ENCODE data around the gene ELFN1. TPM values are rescaled to one million over a fixed set of nuclear protein-coding genes. Genes with fewer than 3 reads are reported as not detected.
A peak's percentile ranks its signal among the peaks of the same experiment; 100 is the strongest.

The ELFN1 gene
- total RNA-seq, 1 donor from 2014 or later: 0.68 TPM

GRCh38 chr7:1727812-1728570 is 57.9 kb downstream of the ELFN1 start:
- no peak for ATAC-seq

- ATAC-seq: no peak
Measured at GRCh38 chr7:1729183-1729582, 59.1 kb downstream of the ELFN1 start.

GRCh38 chr7:1729773-1730172 is 59.7 kb downstream of the ELFN1 start:
- no peak for ATAC-seq

- ATAC-seq: no peak
Measured at GRCh38 chr7:1732072-1732471, 62.0 kb downstream of the ELFN1 start.

GRCh38 chr7:1732645-1733044 is 62.6 kb downstream of the ELFN1 start:
- no peak for ATAC-seq

- ATAC-seq: no peak
Measured at GRCh38 chr7:1733206-1733907, 63.3 kb downstream of the ELFN1 start.

GRCh38 chr7:1733908-1734730 is 64.0 kb downstream of the ELFN1 start:
- ATAC-seq: no peak

- no peak for ATAC-seq
Measured at GRCh38 chr7:1735262-1735661, 65.2 kb downstream of the ELFN1 start.

GRCh38 chr7:1735806-1736483 is 65.9 kb downstream of the ELFN1 start:
- ATAC-seq: no peak

- ATAC-seq: no peak
Measured at GRCh38 chr7:1736484-1736817, 66.4 kb downstream of the ELFN1 start.

- no peak for ATAC-seq
Measured at GRCh38 chr7:1736830-1737229, 66.8 kb downstream of the ELFN1 start.

- ATAC-seq: no peak
Measured at GRCh38 chr7:1737523-1737922, 67.4 kb downstream of the ELFN1 start.

GRCh38 chr7:1737956-1738355 is 67.9 kb downstream of the ELFN1 start:
- ATAC-seq: no peak

GRCh38 chr7:1738511-1738910 is 68.4 kb downstream of the ELFN1 start:
- ATAC-seq: no peak

GRCh38 chr7:1738956-1739355 is 68.9 kb downstream of the ELFN1 start:
- ATAC-seq: no peak

GRCh38 chr7:1739593-1739992 is 69.5 kb downstream of the ELFN1 start:
- no peak for ATAC-seq

- ATAC-seq: no peak
Measured at GRCh38 chr7:1740214-1740613, 70.1 kb downstream of the ELFN1 start.

GRCh38 chr7:1741246-1741645 is 71.2 kb downstream of the ELFN1 start:
- no peak for ATAC-seq

GRCh38 chr7:1741751-1742554 is 71.9 kb downstream of the ELFN1 start:
- no peak for ATAC-seq

GRCh38 chr7:1742555-1743303 is 72.7 kb downstream of the ELFN1 start:
- peak; percentile 11 for ATAC-seq
